NB4 (cell line): ENCODE results near the gene CCDC38.

Experiments used
- DNase-seq: peaks from one replicate; pipeline ENCODE4 v3.0.0; 2010; ENCODE audit warnings: low read depth
- H3K4me3 ChIP-seq: one replicate; pipeline ENCODE4 v1.5.1; 2011; ENCODE audit warnings: mild to moderate bottlenecking, low read depth, low read length, moderate library complexity
- CTCF ChIP-seq: IDR thresholded peaks from one replicate; pipeline ENCODE4 v1.5.1; 2012; ENCODE audit warnings: low read depth, low read length
- MAX ChIP-seq: IDR thresholded peaks from 2 replicates; pipeline ENCODE4 v1.6.1; 2011; ENCODE audit warnings: low read depth, low read length
- MYC ChIP-seq: IDR thresholded peaks from 2 replicates; pipeline ENCODE4 v1.6.1; 2011; ENCODE audit warnings: low read depth, low read length
- POLR2A ChIP-seq: IDR thresholded peaks from 2 replicates; pipeline ENCODE4 v1.6.1; 2011; ENCODE audit warnings: mild to moderate bottlenecking; ENCODE audit not compliant: insufficient read length; ENCODE audit errors: extremely low read depth

Gene CCDC38

GRCh38 chr12:95859947-95860850, 82.2 kb downstream of the CCDC38 start:
- peak overlapping the region; percentile 86 for H3K4me3 ChIP-seq
- peak; percentile 44 for DNase-seq
- no peak for TF ChIP-seq CTCF
- no peak for TF ChIP-seq MYC
- no peak for TF ChIP-seq POLR2A
- no peak for TF ChIP-seq MAX

GRCh38 chr12:95859344-95859816, 83.0 kb downstream of the CCDC38 start:
- peak overlapping the region; percentile 86 for H3K4me3 ChIP-seq
- DNase-seq: peak; percentile 56
- no peak for TF ChIP-seq MAX
- TF ChIP-seq CTCF: no peak
- TF ChIP-seq POLR2A: no peak
- no peak for TF ChIP-seq MYC

GRCh38 chr12:95858451-95859343, 83.7 kb downstream of the CCDC38 start, which contains the start of gene SNRPF:
TSS of gene SNRPF (plus strand) at chr12:95858952. CDS start at chr12:95859074, 122 bp downstream.
- DNase-seq: peak; percentile 99
- peak within 1 kb of the TSS; percentile 86 for H3K4me3 ChIP-seq
- TF ChIP-seq CTCF: no peak
- peak; percentile 87 for TF ChIP-seq MYC
- no peak; the same call in none of the 2 replicates for TF ChIP-seq MAX
- peak; percentile 84 for TF ChIP-seq POLR2A

GRCh38 chr12:95857799-95858198, 84.6 kb downstream of the CCDC38 start:
- H3K4me3 ChIP-seq: no peak overlapping the region
- no peak for DNase-seq
- no peak for TF ChIP-seq POLR2A
- TF ChIP-seq CTCF: no peak
- TF ChIP-seq MYC: no peak
- TF ChIP-seq MAX: no peak

- DNase-seq: no peak
- no peak overlapping the region for H3K4me3 ChIP-seq
- TF ChIP-seq POLR2A: no peak
- TF ChIP-seq CTCF: no peak
- no peak for TF ChIP-seq MAX
- no peak for TF ChIP-seq MYC
Observed at GRCh38 chr12:95857156-95857555, 85.3 kb downstream of the CCDC38 start.
